ENCODE measurements around the gene PRIMA1.

Gene PRIMA1

DNA sequence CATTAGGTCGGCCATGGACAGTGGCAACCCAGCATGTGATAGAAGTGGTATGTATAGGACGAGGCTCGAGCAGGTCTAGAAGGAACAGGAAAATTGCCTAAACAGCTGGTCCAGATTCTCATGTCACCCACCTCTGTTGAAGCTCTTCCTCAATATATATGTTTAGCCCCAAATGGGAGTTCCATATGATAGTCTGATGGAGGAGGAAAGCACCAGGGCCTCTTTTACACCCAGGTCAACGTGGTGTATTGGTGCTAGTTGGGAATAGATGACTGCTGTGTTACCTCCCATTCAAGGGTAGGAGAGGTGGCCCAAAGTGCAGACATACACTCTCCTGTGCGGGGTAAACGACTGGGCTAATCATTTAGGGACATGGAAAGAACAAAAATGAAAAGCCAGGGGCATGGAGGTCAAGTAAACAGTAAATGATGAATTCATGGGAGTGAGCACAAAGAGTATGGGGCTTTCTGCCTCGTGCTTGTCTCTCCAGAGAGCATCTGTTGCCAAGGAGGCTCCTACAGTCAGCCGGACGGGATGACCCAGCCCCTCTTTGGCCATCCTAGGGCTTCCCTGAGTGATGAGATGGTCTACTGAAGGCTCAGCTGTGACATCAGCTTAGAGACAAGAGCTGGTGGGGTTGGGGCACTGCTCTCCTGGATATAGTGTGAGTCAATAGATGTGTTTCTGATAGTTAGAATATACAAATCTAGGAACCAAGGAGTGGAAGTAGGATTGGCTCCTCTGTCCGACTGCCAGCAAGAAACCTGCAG, 5.5 kb upstream of the PRIMA1 start:
- DNase-seq, result no peak

- DNase-seq, result no peak
Observed at GRCh38 chr14:93792391-93792790, 4.1 kb upstream of the PRIMA1 start.

DNA sequence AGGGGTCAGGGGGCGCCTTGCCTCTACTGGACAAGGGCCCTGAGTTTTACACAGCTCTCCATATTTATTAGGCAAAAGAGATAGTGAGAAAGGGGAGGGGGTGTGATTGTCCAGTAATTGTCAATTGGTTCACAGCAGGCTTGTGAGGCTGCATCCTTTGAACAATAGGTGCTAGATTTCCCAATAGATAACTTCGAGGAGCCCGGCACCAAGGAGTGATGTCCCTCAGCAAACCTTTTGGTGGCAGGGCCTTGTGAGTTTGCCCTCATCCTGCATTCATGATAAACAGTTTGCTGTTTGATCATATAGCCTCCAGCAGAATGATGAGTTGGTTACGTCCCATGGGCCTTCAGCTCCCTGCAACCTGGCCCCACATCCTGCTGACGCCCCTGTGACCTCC, 2.7 kb upstream of the PRIMA1 start:
- no peak for DNase-seq

DNA sequence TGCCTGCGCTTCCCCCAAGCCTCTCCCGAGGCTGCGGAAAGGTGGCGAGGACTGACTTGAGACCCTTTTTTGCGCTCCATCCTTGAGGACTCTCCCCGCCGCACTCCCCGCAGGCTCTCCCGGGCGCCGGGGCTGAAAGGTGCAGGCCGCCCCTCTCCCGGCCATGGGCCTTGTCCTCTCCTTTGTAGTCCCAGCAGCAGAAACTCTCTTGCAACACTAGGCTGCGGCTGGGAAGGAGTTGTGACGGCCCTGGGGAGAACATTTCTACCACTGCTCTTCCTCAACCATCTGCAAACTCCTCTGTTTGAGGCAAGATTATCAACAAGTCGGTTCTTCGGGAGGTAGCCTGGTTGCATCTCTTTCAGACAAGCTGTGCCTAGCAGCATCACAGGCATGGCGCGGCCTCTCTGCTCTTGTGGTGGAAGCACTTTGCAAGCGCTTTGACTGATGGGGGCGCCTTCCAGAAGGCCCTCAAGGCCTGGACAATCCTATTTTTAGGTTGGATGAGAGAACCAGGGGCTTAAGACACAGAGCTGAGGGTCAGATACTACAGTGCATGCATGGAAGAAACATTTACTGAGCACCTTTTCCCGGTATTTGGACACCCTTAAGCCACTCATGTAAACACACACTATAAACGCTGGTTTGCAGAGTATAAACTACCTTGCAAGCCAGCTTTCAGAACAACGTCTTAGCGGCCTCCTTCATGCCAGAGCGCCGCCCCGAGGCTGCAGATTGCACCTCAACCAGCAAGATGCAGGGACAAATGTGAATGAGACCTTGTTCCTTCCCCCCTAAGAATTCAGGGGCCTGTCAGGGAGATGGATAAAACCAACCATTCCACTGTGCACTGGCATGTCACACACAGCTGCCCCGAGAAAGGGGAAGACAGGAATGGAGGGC, 1.2 kb upstream of the PRIMA1 start:
- DNase-seq, result no peak

GRCh38 chr14:93788543-93789227, 400 bp upstream of the PRIMA1 start:
- DNase-seq, result no peak

DNA sequence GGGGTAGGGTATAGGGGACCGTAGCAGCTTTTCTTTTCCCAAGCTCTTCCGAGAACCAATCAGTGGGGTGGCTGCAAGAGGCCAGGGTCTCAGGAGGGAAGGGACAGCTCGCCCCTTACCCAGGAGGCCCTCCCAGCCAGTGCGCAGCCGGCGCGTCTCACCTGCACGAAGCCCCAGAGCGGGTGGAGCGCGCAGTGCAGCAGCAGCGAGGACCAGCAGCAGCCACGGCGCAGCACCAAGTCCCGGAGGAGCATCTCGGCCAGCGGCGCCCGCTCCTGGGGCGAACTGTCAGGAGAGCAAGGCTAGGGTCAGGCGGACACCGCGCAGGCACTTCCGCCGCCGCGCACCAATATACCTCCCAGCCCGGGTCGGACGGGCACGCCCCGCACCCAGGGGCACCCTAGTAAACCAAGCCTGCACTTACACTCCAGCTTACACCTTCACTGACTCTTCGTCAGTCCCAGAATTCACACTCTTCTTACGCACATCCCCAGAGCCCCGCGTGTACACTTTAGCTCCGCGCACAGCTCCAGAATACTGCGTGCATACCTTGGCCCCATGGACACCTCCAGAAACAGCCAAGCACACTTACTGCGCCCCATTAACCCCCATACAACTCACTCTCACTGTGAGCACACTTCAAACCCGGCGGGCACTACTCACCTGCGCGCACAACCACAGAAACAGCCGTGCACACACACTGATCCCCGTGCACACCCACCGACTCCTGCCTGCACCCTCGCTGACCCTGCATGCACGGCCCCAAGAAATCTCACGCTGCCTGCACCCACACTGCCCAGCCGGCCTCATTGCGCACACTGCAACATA, 606 bp downstream of the PRIMA1 start:
- DNase-seq, result no peak

DNA sequence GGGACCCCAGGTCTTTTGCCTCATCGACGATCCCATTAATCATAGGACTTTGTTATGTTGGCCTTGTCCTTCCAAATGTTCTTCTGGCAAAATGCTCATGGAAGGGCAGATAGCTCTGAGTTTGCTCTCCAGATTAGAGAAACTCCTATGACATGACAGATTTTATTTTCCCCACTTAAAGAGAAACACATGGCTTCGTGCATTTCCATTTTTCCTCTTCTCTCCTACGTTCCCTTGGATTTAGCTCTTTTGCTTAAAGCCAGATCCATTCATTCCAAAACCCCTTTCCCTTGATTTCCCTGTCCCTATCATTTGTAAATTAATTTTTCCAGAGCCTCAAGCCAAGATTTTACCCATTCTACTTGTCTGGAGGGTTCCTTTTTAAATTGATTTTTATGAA, 2.9 kb downstream of the PRIMA1 start:
- no peak for DNase-seq

- no peak for DNase-seq
Observed at GRCh38 chr14:93784878-93785277, 3.4 kb downstream of the PRIMA1 start.

DNA sequence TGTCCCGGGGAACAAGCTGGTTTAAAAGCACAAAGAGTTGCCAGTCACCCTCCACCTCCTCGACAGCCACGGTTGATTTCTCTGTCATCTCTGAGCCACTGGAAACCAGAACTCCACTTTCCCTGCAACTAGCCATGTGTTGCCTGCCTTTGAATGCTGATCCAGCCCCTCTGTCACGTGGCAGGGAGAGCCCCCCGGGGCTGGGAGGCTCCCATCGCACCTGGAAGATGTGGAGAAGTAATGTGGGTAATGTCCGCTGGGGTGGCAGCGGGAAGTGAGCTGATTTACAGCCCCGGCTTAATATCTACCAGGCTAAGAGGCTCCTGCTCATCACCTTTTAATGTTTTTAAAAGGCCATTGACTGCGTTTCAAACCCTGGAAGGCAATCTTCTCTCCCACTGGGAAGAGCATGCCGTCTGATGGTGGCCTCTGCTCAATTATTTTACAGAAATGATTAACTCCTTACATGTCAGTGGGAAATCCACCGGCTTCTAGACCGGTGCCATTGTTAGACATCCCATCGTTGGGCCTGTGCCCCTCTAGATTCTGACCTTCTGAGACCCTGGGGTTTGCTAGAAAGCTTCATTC, 7.4 kb downstream of the PRIMA1 start:
- no peak for DNase-seq

DNA sequence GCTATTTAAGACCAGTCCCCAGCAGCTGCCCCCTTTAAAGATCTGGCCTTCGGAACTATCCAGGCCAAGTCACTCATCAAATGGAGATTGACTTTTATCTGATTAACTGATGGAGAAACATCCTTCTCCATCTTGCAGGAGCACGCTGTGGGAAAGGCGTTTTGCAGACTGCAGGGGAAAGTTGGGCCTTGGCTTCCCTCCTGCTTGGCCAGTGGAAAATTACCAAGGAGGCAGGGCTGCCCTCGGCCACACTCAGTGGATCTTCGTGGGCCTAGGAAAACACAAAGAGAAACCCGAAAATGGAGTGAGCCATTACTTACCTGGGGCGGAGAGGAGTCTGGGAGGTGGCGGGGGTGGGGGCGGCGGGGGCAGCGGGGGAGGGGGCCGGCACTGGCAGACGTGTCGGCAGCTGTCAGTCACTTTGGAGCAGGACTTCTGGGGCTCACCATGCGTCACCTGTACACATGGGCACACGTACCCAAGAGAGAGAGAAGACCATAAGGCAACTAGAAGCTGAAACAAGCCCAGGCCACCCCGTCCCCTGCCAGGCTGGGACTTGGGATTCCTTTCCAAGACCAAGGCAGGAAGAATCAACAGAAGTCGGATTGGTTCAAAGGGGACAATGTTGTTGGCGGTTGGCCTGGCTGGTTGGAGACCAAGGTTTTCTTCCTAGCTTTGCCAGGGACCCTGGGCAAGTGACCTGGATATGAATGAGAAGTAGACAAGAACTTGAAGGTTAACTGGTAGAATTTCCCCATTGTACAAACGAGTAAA, 9.2 kb downstream of the PRIMA1 start:
- DNase-seq, result no peak

DNA sequence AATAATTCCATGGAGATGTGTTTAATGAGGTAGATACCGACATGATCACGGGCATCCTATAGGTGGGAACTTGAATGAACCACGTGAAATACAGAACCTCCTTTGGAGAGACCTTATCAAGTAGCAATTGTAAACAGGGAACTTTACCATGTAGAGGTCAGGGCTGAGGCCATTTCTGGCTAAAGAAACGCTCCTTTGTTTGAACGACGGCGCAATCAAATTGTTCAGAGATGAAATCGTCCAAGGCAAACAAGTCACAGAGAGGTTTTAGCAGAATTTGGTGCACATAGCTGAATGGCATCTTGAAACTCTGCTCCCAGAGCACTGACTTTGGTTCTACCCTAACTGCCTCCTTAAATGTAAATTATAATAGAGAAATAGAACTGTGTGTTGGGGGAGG, 9.8 kb downstream of the PRIMA1 start:
- no peak for DNase-seq

DNA sequence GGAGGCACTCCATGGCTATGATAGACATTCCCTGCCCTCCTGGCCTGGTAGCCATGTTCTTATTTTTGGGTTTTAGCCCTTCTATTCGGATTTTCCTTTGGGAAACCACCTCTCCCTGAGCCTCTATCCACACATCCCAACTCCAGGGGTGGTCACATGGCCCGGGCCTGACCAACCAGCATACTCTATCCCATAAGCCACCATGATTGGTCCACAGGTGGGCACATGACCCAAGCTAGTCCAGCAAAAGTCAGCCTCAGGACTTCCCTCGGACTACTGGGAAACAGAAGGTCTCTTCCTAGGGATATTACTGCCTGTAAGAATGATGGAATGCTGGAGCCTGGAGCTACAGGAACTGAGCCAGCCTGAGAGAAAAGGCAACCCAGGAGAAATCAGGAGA, 12.5 kb downstream of the PRIMA1 start:
- no peak for DNase-seq

GRCh38 chr14:93775158-93775557, 13.1 kb downstream of the PRIMA1 start:
- no peak for DNase-seq

- DNase-seq, result no peak
Observed at GRCh38 chr14:93772263-93772662, 16.0 kb downstream of the PRIMA1 start.

GRCh38 chr14:93765970-93766369, 22.3 kb downstream of the PRIMA1 start:
- DNase-seq, result no peak

- DNase-seq, result no peak
Observed at GRCh38 chr14:93765155-93765554, 23.1 kb downstream of the PRIMA1 start.

GRCh38 chr14:93764211-93764659, 24.1 kb downstream of the PRIMA1 start:
- DNase-seq, result no peak

- no peak for DNase-seq
Observed at GRCh38 chr14:93759719-93760307, 28.5 kb downstream of the PRIMA1 start.

DNA sequence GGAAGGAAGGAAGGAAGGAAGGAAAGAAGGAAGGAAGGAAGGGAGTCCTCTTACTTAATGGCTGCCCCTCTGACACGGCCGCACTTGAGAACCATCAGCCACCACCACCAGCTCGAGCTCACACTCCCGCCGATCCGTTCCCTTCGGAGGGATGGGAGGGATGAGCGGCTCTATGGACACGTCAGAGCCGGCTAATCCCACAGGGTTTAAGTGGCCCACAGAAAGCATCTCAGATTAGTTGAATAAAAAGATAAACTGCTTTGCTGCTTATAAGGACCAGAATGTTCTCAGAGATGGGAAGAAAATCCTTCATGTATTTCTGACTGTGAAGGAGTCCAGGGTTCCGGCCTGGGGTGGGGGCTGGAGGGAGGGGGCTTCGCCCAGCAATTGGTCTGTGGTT, 31.1 kb downstream of the PRIMA1 start:
- DNase-seq, result no peak

DNA sequence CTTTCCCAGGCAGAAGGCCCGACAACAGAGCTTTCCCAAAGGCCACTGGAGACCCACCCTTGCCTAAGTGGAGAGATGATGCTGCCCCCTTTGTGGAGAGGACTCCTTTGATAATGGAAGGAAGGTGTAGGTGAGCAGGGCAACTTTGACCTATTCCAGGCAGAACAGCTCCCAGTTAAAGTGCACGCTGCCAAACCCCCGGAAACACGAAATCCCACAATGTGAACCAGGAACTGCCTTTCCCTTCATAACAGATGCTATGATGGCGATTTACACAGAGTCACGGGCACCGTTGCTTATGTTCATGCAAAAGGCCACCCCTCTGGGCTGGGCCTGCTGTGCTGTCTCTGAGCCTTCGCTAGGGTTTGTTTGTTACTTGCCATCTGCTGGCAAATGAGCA, 34.6 kb downstream of the PRIMA1 start:
- no peak for DNase-seq

- no peak for DNase-seq
Observed at GRCh38 chr14:93752980-93753561, 35.2 kb downstream of the PRIMA1 start.
